ENCODE measurements around the gene HSPBP1.

Gene HSPBP1

DNA sequence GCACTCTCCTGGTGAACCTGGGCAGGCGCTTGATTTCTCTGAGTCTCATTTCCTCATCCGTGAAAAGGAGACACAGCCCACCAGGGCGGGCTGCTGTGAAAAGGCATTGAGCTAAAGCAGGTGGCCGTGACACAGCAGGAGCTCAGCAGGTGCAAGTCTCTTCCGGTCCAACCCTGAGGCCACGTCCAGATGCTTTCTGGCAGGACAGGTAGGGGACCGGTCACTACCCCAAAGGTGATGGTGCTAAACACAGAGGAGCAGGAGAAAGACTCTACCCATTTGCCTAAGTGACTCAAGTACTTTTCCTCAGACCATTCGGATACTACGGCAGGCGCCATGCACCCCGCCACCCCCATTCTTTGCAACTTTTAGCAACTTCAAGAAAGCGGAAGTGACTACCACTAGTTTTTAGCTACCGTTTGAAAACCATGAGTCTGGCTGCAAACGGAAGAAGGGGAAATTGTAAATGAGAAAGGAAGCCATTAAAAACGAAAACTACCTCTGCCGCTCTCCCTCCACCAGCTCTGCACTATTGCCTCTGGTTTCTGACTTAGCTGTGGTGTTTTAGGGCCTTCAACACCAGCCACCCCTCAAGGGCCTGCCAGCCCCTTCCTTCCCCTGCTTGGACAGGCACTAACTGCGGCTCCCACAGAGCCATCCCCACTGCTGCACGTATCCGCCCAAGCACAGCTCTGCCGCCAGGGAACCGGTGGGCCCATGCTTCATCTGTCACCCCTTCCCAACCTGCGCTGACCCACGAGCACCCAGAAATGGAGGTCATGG, 25.9 kb downstream of the HSPBP1 start:
- Histone ChIP-seq H3K4me1 (ENCODE audit: low read depth, poor library complexity, severe bottlenecking) (peaks cover 21% of the 10 kb centered on the region), H3K27me3 (ENCODE audit: insufficient read depth, low read depth) (no peaks in the 10 kb centered on the region), H3K4me3 (IDR thresholded peaks at IDR 0.05; ENCODE audit: insufficient read depth, low read depth, low read length) (no peak overlapping the region), H3K9ac (no peak overlapping the region), H3K27ac (no peak overlapping the region), H3K4me2 (no peak overlapping the region), H3K36me3 (ENCODE audit: insufficient read depth) (no peaks in the 10 kb centered on the region), H4K20me1 (ENCODE audit: insufficient read depth) (peaks cover 26% of the 10 kb centered on the region), H3K79me2 (ENCODE audit: insufficient read depth, low read depth) (peaks cover 92% of the 10 kb centered on the region), H2AFZ (ENCODE audit: low read depth) (no peak overlapping the region)
- TF ChIP-seq, protein P1, sequence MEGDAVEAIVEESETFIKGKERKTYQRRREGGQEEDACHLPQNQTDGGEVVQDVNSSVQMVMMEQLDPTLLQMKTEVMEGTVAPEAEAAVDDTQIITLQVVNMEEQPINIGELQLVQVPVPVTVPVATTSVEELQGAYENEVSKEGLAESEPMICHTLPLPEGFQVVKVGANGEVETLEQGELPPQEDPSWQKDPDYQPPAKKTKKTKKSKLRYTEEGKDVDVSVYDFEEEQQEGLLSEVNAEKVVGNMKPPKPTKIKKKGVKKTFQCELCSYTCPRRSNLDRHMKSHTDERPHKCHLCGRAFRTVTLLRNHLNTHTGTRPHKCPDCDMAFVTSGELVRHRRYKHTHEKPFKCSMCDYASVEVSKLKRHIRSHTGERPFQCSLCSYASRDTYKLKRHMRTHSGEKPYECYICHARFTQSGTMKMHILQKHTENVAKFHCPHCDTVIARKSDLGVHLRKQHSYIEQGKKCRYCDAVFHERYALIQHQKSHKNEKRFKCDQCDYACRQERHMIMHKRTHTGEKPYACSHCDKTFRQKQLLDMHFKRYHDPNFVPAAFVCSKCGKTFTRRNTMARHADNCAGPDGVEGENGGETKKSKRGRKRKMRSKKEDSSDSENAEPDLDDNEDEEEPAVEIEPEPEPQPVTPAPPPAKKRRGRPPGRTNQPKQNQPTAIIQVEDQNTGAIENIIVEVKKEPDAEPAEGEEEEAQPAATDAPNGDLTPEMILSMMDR (conservative IDR thresholded peaks at IDR 0.05; ENCODE audit: low read depth, low read length): no peak

DNA sequence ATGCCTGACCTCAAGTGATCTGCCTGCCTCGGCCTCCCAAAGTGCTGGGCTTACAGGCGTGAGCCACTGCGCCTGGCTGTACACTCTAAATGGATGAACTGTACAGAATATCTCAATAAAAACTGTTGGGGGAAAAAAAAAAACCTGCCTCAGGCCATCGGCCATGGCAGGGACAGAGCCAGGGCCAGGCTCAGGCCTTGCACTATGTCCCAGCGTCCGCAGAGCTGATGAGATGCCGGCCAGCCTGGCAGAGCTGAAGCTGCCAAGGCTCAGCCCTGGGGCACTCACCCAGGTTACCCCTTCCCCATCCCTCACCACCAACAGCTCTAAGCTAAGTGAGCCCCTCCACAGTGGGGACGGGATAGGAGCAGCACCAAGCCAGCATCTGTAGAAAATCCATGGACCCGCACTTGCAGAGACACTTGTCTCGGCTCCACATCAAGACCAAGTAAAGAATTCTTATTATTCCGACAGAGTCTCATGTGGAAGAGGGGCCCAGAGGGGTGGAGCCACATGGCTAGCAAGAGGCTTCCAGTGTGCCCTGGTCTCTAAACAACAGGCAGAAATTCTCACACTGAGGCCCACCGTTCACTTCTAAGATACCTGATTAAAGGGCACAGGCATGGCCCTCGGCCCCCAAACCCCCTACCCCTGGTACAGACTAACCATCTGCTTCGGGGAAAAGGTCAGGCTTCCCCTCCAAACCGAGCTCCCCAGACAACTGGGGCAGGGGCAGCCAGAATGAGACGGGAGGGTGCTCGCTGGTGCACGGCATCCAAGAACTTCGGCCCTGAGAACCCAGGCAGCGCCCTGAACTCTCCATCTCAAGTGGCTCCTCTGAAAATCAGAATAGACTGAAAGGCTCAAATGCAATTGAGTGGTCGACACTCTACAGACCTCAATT, 26.9 kb downstream of the HSPBP1 start:
- Histone ChIP-seq H2AFZ (ENCODE audit: low read depth) (no peak overlapping the region), H3K4me2 (no peak overlapping the region), H3K4me3 (IDR thresholded peaks at IDR 0.05; ENCODE audit: insufficient read depth, low read depth, low read length) (no peak overlapping the region), H3K27ac (no peak overlapping the region), H4K20me1 (ENCODE audit: insufficient read depth) (peaks cover 26% of the 10 kb centered on the region), H3K36me3 (ENCODE audit: insufficient read depth) (no peaks in the 10 kb centered on the region), H3K4me1 (ENCODE audit: low read depth, poor library complexity, severe bottlenecking) (peaks cover 21% of the 10 kb centered on the region), H3K27me3 (ENCODE audit: insufficient read depth, low read depth) (no peaks in the 10 kb centered on the region), H3K79me2 (ENCODE audit: insufficient read depth, low read depth) (peaks cover 98% of the 10 kb centered on the region), H3K9ac (no peak overlapping the region)
- TF ChIP-seq, protein P1 (conservative IDR thresholded peaks at IDR 0.05; ENCODE audit: low read depth, low read length): no peak

DNA sequence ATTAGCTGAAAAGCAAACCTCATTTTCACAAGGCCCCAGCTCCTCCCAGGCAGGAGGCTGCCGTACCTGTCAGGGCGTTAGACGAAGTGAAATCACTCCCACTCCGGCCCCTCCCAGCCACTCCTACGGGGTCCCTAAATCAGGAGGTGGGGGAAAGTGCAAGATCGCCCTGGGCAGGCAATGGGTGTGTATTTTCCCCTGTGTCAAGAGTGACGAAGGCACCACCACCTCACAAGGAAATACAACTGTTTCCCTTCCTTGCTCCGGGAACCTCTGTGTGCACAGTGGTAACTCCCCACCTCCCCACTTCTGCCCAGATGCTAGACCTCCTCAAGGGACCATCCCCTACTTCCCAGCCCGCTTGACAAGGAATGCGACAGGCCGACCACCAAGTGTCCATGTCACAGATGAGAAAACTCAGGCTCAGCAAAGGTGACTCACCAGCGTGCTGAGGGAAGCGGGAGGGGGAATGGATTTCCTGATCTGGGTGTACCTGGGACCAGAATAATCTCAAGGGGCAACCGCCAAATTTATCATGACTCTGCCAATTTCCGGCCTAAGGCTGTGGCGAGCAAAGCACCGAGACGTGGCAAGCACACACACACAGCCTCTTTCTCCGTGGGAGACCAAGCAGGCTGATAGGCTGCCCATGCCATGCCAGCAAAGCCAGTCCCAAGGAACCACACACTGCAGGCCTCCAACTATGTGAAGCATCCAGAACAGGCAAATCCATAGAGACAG, 28.4 kb downstream of the HSPBP1 start:
- H3K4me3 ChIP-seq (IDR thresholded peaks at IDR 0.05; ENCODE audit: insufficient read depth, low read depth, low read length): no peak overlapping the region
- H3K79me2 ChIP-seq (ENCODE audit: insufficient read depth, low read depth): peaks cover 88% of the 10 kb centered on the region
- no peak overlapping the region for H3K27ac ChIP-seq
- no peak overlapping the region for H2AFZ ChIP-seq (ENCODE audit: low read depth)
- no peak overlapping the region for H3K4me2 ChIP-seq
- H3K9ac ChIP-seq: no peak overlapping the region
- H3K4me1 ChIP-seq (ENCODE audit: low read depth, poor library complexity, severe bottlenecking): peaks cover 9% of the 10 kb centered on the region
- H3K27me3 ChIP-seq (ENCODE audit: insufficient read depth, low read depth): no peaks in the 10 kb centered on the region
- TF ChIP-seq, protein P1 (conservative IDR thresholded peaks at IDR 0.05; ENCODE audit: low read depth, low read length): no peak
- H3K36me3 ChIP-seq (ENCODE audit: insufficient read depth): no peaks in the 10 kb centered on the region
- H4K20me1 ChIP-seq (ENCODE audit: insufficient read depth): peaks cover 20% of the 10 kb centered on the region

DNA sequence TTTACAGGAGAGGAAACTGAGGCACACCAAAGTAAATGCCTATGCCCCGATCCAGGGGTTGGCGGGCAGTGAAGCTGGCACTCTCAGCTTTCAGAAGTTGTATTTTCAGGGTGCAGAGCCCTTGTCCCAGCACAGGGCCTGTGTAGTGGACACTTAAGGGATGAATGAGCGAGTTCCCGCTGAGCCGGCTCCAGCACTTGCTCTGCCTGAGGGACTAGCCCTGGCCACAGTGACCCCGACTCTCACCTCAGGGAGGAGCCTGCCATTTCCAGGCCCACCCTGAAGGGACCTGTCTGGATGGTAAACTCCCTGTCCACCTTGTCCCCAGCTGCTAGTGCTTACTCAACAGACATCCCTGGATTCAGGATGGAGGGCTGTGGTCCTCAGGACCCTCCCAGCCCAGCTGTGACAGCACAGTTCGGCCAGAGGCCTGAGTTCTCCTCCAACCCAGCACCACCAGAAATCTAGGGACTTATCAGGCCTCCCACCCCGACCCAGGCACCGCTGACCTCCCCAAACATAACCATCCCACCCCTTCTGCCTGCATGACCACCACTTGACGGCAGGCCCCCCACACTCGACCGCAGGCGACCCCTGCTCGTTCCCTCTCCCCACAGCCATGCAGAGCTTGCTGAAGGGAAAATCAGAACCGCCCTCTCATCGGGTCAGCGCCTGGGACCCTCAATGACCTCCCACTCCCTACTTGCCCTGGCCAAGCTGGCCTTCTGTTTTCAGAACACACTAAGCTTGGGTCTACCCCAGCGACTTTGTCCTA, 29.5 kb downstream of the HSPBP1 start:
- Histone ChIP-seq H3K79me2 (ENCODE audit: insufficient read depth, low read depth) (peaks cover 78% of the 10 kb centered on the region), H3K4me1 (ENCODE audit: low read depth, poor library complexity, severe bottlenecking) (no peaks in the 10 kb centered on the region), H4K20me1 (ENCODE audit: insufficient read depth) (peaks cover 14% of the 10 kb centered on the region), H2AFZ (ENCODE audit: low read depth) (no peak overlapping the region), H3K27me3 (ENCODE audit: insufficient read depth, low read depth) (no peaks in the 10 kb centered on the region), H3K27ac (no peak overlapping the region), H3K4me3 (IDR thresholded peaks at IDR 0.05; ENCODE audit: insufficient read depth, low read depth, low read length) (no peak overlapping the region), H3K4me2 (no peak overlapping the region), H3K36me3 (ENCODE audit: insufficient read depth) (no peaks in the 10 kb centered on the region), H3K9ac (no peak overlapping the region)
- TF ChIP-seq, protein P1 (conservative IDR thresholded peaks at IDR 0.05; ENCODE audit: low read depth, low read length): no peak

All from KMS-11 (cell line).